A549 (cell line): Measurements from ENCODE around the gene AIG1. TPM values are rescaled to one million over a fixed set of nuclear protein-coding genes. Genes with fewer than 3 reads are reported as not detected.
"Not testable (repeated sequence)": the region's sequence is repeated elsewhere in the genome, so short reads cannot be mapped to it uniquely, and the experiment has no call there.

Experiments used
- ATAC-seq, 2 experiments: fragments of 200-7000 bp in 1 of 2; fragments of >200 bp in 1 of 2; cut with Nextera tagmentation in 1 of 2; cut with Tn5 transposase in 1 of 2; 3 replicates each; pipeline versions ENCODE4 v1.8.0 to v1.9.1; 2018 to 2020; ENCODE audit warnings: mild to moderate bottlenecking in 1 of 2, moderate library complexity in 1 of 2
- CTCF ChIA-PET: fragments of 300-600 bp; sonication (Branson Sonifier 250); formaldehyde crosslinking; extraction: SDS; loops from one replicate; lab custom pipeline; 2021; ENCODE audit warnings: antibody characterized with exemption, inconsistent platforms; lab: Yijun Ruan, JAX
- POLR2A ChIA-PET: fragments of 350-600 bp; formaldehyde crosslinking; extraction: SDS; loops from one replicate; lab custom pipeline; 2021; ENCODE audit warnings: antibody characterized with exemption, inconsistent platforms; lab: Yijun Ruan, JAX
- DNase-seq, 2 experiments: peaks; one replicate each; pipeline versions ENCODE4 v3.0.0 to v3.0.0-alpha.2; 2011 to 2016; ENCODE audit warnings: low read depth in 1 of 2, low spot score in 1 of 2
- FAIRE-seq: peaks from 2 replicates; lab custom pipeline; 2011; peaks lifted over from hg19 to GRCh38; lab: Jason Lieb, UNC
- H3K27ac ChIP-seq, 2 experiments: fragments of >200 bp; sonication (Bioruptor Twin); formaldehyde crosslinking; 3 replicates each; pipeline ENCODE4 v1.5.1; 2016 to 2017
- H3K4me1 ChIP-seq: fragments of >200 bp; sonication (Bioruptor Twin); formaldehyde crosslinking; 3 replicates; pipeline ENCODE4 v1.6.1; 2016
- H3K4me2 ChIP-seq: fragments of >200 bp; sonication (Bioruptor Twin); formaldehyde crosslinking; 3 replicates; pipeline ENCODE4 v1.6.1; 2016
- H3K4me3 ChIP-seq: fragments of >200 bp; sonication (Bioruptor Twin); formaldehyde crosslinking; 3 replicates; pipeline ENCODE4 v1.5.1; 2016
- H3K9me3 ChIP-seq: fragments of >200 bp; sonication (Bioruptor Twin); formaldehyde crosslinking; 3 replicates; pipeline ENCODE4 v1.6.1; 2016
- ATOH8 ChIP-seq: fragments of 250-450 bp; sonication (Bioruptor Pico); IDR thresholded peaks from 2 replicates; pipeline ENCODE4 v1.5.0; 2020; ENCODE audit warnings: low read depth, mild to moderate bottlenecking, moderate library complexity
- CBX2 ChIP-seq: fragments of 200-600 bp; sonication (generic); IDR thresholded peaks from 2 replicates; pipeline ENCODE4 v1.6.1; 2016; ENCODE audit warnings: low read depth, mild to moderate bottlenecking, borderline replicate concordance
- CBX8 ChIP-seq: fragments of 200-600 bp; sonication (generic); IDR thresholded peaks from 2 replicates; pipeline ENCODE4 v1.6.1; 2016
- CEBPB ChIP-seq, 2 experiments: fragments of >200 bp in 1 of 2; sonication (Bioruptor Twin) in 1 of 2; formaldehyde crosslinking in 1 of 2; IDR thresholded peaks; 2 replicates each; pipeline ENCODE4 v1.6.1; 2012 to 2016
- CHD2 ChIP-seq: fragments of 150-350 bp; IDR thresholded peaks from 2 replicates; pipeline ENCODE4 v1.6.1; 2014; ENCODE audit warnings: low read length; ENCODE audit not compliant: partially characterized antibody
- EHMT2 ChIP-seq: fragments of 200-600 bp; sonication (generic); IDR thresholded peaks from 2 replicates; pipeline ENCODE4 v1.6.1; 2016; ENCODE audit warnings: antibody characterized with exemption, low read depth, mild to moderate bottlenecking, moderate library complexity
- EP300 ChIP-seq, 2 experiments: fragments of >200 bp; sonication (Bioruptor Twin); formaldehyde crosslinking; IDR thresholded peaks; 2 replicates in 1 of 2; 3 replicates in 1 of 2; pipeline ENCODE4 v1.6.1; 2016 to 2017
- FOSB ChIP-seq: fragments of 250-450 bp; sonication (Bioruptor Pico); IDR thresholded peaks from 2 replicates; pipeline ENCODE4 v1.5.0; 2020; ENCODE audit warnings: mild to moderate bottlenecking, moderate library complexity
- FOXS1 ChIP-seq: fragments of 250-450 bp; sonication (Bioruptor Pico); IDR thresholded peaks from 2 replicates; pipeline ENCODE4 v1.5.0; 2020; ENCODE audit warnings: mild to moderate bottlenecking, moderate library complexity
- GATA3 ChIP-seq: IDR thresholded peaks from 2 replicates; pipeline ENCODE4 v1.6.1; 2012; ENCODE audit warnings: borderline replicate concordance
- HEYL ChIP-seq: fragments of 250-450 bp; sonication (Bioruptor Pico); IDR thresholded peaks from 2 replicates; pipeline ENCODE4 v1.8.0; 2021; ENCODE audit warnings: mild to moderate bottlenecking, moderate library complexity
- HOXB5 ChIP-seq: fragments of 250-450 bp; sonication (Bioruptor Pico); IDR thresholded peaks from 2 replicates; pipeline ENCODE4 v1.5.0; 2020; ENCODE audit warnings: mild to moderate bottlenecking, moderate library complexity
- JUN ChIP-seq, 2 experiments: fragments of >200 bp; sonication (Bioruptor Twin); formaldehyde crosslinking; IDR thresholded peaks; 2 replicates in 1 of 2; 3 replicates in 1 of 2; pipeline ENCODE4 v1.6.1; 2016 to 2017
- JUNB ChIP-seq: fragments of >200 bp; sonication (Bioruptor Twin); formaldehyde crosslinking; IDR thresholded peaks from 2 replicates; pipeline ENCODE4 v1.6.1; 2016
- KDM1A ChIP-seq: fragments of 200-600 bp; sonication (generic); IDR thresholded peaks from 2 replicates; pipeline ENCODE4 v1.6.1; 2016; ENCODE audit warnings: low read depth, mild to moderate bottlenecking
- MYC ChIP-seq: IDR thresholded peaks from 2 replicates; pipeline ENCODE4 v1.6.1; 2012; ENCODE audit warnings: mild to moderate bottlenecking, inconsistent platforms, low read length, improper control_type of control experiment, borderline replicate concordance
- POLR2AphosphoS2 ChIP-seq: conservative IDR thresholded peaks from 2 replicates; pipeline ENCODE4 v1.6.1; 2012; ENCODE audit warnings: low read length, improper control_type of control experiment, inconsistent platforms
- RARB ChIP-seq: fragments of 250-450 bp; sonication (Bioruptor Pico); IDR thresholded peaks from 2 replicates; pipeline ENCODE4 v1.8.0; 2021; ENCODE audit warnings: mild to moderate bottlenecking, moderate library complexity
- RCOR1 ChIP-seq: fragments of 150-350 bp; IDR thresholded peaks from 2 replicates; pipeline ENCODE4 v1.6.1; 2014; ENCODE audit warnings: antibody characterized with exemption, low read length, low read depth
- REST ChIP-seq: fragments of 200-600 bp; sonication (generic); IDR thresholded peaks from 2 replicates; pipeline ENCODE4 v1.6.1; 2016; ENCODE audit warnings: antibody characterized with exemption, mild to moderate bottlenecking, moderate library complexity
- SREBF2 ChIP-seq: fragments of 450-650 bp; IDR thresholded peaks from 2 replicates; pipeline ENCODE4 v1.6.1; 2014; ENCODE audit warnings: mild to moderate bottlenecking, moderate library complexity
- ZFP36 ChIP-seq: fragments of 450-650 bp; IDR thresholded peaks from 2 replicates; pipeline ENCODE4 v1.6.1; 2014; ENCODE audit warnings: borderline replicate concordance; ENCODE audit not compliant: partially characterized antibody
- ZNF302 ChIP-seq: fragments of 250-450 bp; sonication (Bioruptor Pico); IDR thresholded peaks from 2 replicates; pipeline ENCODE4 v1.9.0; 2021; ENCODE audit warnings: inconsistent platforms, mild to moderate bottlenecking, moderate library complexity
- WGBS: methylation state at CpG from one replicate; pipeline ENCODE4 v1.1.6; 2017; ENCODE audit errors: missing lambda C conversion rate; 5-methylcytosine and 5-hydroxymethylcytosine counted together
- polyA plus RNA-seq, 4 experiments: library from polyadenylated mRNA; depleted of rRNA in 3 of 4; stranded (reverse); fragments of >200 nt; fragmentation: RNase III in 1 of 4; extraction: RNeasy Plus Mini Kit Qiagen cat#74134 plus additional on column Dnase treatment in 1 of 4; gene quantifications; 2 replicates in 3 of 4; 3 replicates in 1 of 4; pipeline ENCODE4 v1.2.3, GENCODE V29; 2011 to 2017

Gene AIG1
- polyA plus RNA-seq, 2 of the 4 experiments (the other 2 are of a cell fraction): 29.5 to 38.3 TPM

GRCh38 chr6:143167224-143167623 lies 106.5 kb downstream of the AIG1 start:
- ChIA-PET CTCF (no interaction called here), POLR2A (no interaction called here)
- H3K27ac ChIP-seq: no peak overlapping the region
- no peak for DNase-seq
- H3K9me3 ChIP-seq: no peaks in the 10 kb centered on the region
- FAIRE-seq: no peak
- 91% methylated on average over 2 of the region's 2 CpGs for WGBS
- H3K4me1 ChIP-seq: no peaks in the 10 kb centered on the region
- ATAC-seq: no peak
- no peak overlapping the region for H3K4me2 ChIP-seq
- no peak for TF ChIP-seq CBX2
- no peak for TF ChIP-seq ZNF302 (CRISPR knock-in tag)
- TF ChIP-seq RCOR1: no peak
- no peak for TF ChIP-seq MYC
- TF ChIP-seq FOXS1 (CRISPR knock-in tag): no peak
- no peak for TF ChIP-seq KDM1A
- no peak for TF ChIP-seq JUN (IDR thresholded peaks at IDR 0.05)
- no peak overlapping the region for H3K4me3 ChIP-seq

- DNase-seq, H3K4me1 ChIP-seq, H3K9me3 ChIP-seq, H3K4me2 ChIP-seq, H3K27ac ChIP-seq, H3K4me3 ChIP-seq, FAIRE-seq, CTCF ChIA-PET, ATAC-seq, POLR2A ChIA-PET: not testable (repeated sequence)
- 95% methylated on average over 3 of the region's 4 CpGs for WGBS
Measured at GRCh38 chr6:143168396-143168816, 107.7 kb downstream of the AIG1 start.

- H3K4me3 ChIP-seq: no peak overlapping the region
- ATAC-seq (no peak), FAIRE-seq (no peak), DNase-seq (no peak)
- ChIA-PET POLR2A (no interaction called here), CTCF (interaction anchor here (1.1 kb wide), 1 partner anchor 10 kb away, joined by 3 read pairs; no protein-coding TSS in a partner anchor)
- H3K9me3 ChIP-seq: no peaks in the 10 kb centered on the region
- no peak overlapping the region for H3K27ac ChIP-seq
- TF ChIP-seq RARB (CRISPR knock-in tag) (no peak), FOSB (CRISPR knock-in tag) (no peak), EP300 (IDR thresholded peaks at IDR 0.05) (no peak), CHD2 (no peak), CBX8 (no peak), MYC (no peak), POLR2AphosphoS2 (no peak), REST (no peak), ATOH8 (CRISPR knock-in tag) (no peak), CEBPB (IDR thresholded peaks at IDR 0.05) (no peak), ZFP36 (no peak), GATA3 (no peak), JUNB (no peak), HOXB5 (no peak), RCOR1 (no peak), HEYL (no peak), EHMT2 (no peak), CBX2 (no peak), SREBF2 (no peak)
- no peaks in the 10 kb centered on the region for H3K4me1 ChIP-seq
- H3K4me2 ChIP-seq: no peak overlapping the region
Measured at GRCh38 chr6:143169440-143169839, 108.8 kb downstream of the AIG1 start.
